ENCODE data around the gene FLRT1.

FLRT1 gene, protein sequence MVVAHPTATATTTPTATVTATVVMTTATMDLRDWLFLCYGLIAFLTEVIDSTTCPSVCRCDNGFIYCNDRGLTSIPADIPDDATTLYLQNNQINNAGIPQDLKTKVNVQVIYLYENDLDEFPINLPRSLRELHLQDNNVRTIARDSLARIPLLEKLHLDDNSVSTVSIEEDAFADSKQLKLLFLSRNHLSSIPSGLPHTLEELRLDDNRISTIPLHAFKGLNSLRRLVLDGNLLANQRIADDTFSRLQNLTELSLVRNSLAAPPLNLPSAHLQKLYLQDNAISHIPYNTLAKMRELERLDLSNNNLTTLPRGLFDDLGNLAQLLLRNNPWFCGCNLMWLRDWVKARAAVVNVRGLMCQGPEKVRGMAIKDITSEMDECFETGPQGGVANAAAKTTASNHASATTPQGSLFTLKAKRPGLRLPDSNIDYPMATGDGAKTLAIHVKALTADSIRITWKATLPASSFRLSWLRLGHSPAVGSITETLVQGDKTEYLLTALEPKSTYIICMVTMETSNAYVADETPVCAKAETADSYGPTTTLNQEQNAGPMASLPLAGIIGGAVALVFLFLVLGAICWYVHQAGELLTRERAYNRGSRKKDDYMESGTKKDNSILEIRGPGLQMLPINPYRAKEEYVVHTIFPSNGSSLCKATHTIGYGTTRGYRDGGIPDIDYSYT

GRCh38 chr11:64035576-64035975, at the start of gene FLRT1:
Gene FLRT1, plus strand, starts transcription at chr11:64035931. Its CDS starts 80,337 bp downstream, at chr11:64116268.
- DNase-seq (ENCODE audit: low read depth in 3 of 3), result no peak

- DNase-seq (ENCODE audit: low read depth in 3 of 3), result peak; percentile 79 to 86 (median 82)
These were observed 49.4 kb upstream of the FLRT1 start, which contains the start of gene OTUB1 for GRCh38 chr11:63986156-63986931. Gene OTUB1, plus strand, starts transcription at chr11:63986438. Its CDS starts 19 bp downstream, at chr11:63986457.

- DNase-seq (ENCODE audit: low read depth in 3 of 3), result no peak
These were observed 48.7 kb upstream of the FLRT1 start for GRCh38 chr11:63986932-63987513.

DNA sequence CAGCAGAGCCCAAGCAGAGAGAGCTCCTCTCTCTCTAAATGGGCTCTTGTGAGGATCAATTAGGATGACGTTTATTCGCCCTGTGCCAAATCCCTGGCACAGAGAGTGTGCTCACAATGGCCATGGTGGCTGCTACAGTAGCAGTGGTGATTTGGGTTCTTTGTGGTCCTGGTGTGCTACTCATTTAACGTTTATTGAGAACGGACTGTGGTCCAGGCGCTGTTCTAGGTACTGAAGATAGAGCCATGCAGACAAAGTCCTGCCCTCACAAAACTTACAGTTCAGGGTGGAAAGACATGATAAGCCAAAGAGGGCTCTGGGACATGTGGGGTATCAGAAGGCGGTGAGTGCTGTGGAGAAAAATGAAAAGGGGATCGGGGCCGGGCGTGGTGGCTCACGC, 44.2 kb upstream of the FLRT1 start:
- no peak for DNase-seq (ENCODE audit: low read depth in 3 of 3)

GRCh38 chr11:63993100-63993499, 42.6 kb upstream of the FLRT1 start:
- DNase-seq (ENCODE audit: low read depth in 3 of 3), result no peak

DNA sequence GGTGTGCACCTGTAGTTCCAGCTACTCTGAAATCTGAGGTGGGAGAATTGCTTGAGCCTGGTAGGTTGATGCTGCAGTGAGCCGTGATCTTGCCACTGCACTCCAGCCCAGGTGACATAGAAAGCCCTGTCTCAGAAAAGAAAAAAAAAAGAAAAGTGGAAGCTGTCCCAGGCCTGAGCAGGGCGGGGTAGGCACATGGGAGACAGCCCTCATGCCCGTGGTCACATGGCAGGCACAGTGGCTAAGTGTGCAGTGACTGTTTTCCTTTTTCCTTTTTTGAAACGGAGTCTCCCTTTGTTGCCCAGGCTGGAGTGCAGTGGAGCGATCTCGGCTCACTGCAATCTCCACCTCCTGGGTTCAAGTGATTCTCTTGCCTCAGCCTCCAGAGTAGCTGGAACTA, 41.7 kb upstream of the FLRT1 start:
- DNase-seq (ENCODE audit: low read depth in 3 of 3), result no peak

DNA sequence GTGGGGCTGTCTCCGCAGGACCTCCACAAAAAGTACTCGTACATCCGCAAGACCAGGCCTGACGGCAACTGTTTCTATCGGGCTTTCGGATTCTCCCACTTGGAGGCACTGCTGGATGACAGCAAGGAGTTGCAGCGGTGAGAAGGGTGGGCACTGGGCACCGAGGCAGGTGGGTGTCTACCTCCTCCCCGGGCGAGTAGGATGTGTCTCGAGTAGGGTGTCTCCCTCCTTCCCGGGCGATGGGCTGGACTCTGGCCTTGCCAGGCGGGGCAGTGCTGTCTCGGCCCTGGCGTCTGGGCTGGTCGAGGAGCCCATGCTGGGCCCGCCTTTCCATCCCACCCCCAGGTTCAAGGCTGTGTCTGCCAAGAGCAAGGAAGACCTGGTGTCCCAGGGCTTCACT, 39.2 kb upstream of the FLRT1 start:
- no peak for DNase-seq (ENCODE audit: low read depth in 3 of 3)

GRCh38 chr11:63997104-63997700, 38.5 kb upstream of the FLRT1 start:
- no peak for DNase-seq (ENCODE audit: low read depth in 3 of 3)

DNA sequence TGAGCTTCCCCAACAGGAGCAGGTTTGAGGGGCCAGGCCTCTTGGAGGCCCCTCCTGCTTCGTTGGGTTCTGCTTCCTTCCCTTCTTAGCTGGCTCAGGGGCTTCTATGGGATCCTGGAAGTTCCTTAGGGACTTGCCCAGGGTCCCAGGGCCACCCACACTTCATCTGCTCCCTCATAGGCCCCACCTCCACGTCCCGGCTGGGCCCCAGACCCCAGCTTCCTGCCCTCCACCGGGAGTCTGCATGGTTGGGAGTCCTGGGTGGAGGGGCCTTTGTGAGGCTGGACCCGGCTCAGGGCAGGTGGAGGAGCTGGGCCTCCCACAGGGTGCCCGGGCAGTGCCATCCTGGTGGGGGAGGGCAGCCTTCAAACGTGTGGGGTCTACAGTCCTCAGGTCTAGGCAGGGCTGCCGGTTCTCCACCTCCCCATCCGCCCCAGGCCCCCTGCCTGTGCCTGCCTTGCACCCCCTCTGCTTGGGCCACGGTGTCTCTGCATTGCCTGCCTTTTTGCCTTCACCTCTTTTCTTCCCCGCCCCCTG, 37.9 kb upstream of the FLRT1 start:
- no peak for DNase-seq (ENCODE audit: low read depth in 3 of 3)

- no peak for DNase-seq (ENCODE audit: low read depth in 3 of 3)
These were observed 37.0 kb upstream of the FLRT1 start for GRCh38 chr11:63998558-63999348.

GRCh38 chr11:63999349-64000025, 36.2 kb upstream of the FLRT1 start:
- peak in 2 of 3 donors; percentile 38 to 63 for DNase-seq (ENCODE audit: low read depth in 3 of 3)

- DNase-seq (ENCODE audit: low read depth in 3 of 3), result peak; percentile 38 to 64 (median 46)
These were observed 35.5 kb upstream of the FLRT1 start for GRCh38 chr11:64000026-64000739.

DNA sequence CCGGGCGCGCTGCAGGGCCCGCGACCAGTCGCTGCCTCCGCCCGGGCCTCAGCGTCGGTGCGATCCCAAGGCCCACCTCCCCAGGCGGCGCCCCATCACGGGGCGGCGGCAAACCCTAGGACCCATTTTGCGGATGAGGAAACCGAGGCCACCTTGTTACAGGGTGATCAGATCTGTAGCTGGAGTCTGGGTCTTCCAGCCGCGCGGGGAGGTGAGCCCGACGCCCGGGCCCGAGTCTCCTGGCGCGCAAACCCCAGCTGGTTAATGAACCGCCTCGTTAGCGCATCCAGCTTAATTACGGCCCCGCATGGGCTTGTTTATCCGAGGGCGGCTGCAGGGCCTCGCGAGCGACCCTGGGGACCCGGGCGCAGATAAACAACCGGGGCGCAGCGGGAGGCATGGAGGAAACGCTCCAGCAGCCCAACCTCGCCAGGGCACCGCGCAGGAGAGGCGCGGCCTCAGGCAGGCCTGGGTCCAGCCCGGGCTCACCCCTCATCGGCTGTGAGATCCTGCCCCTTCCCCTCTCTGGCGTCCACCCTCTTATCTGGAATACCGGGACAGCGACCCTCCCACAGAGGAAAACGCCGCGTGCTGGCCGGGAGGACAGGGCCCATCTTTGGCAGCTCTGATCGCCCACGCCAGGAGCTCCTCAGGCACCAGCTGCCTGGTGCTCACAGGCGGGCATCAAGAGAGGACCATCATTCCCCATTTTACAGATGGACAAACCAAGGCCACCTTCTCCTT, 34.8 kb upstream of the FLRT1 start:
- no peak for DNase-seq (ENCODE audit: low read depth in 3 of 3)

DNA sequence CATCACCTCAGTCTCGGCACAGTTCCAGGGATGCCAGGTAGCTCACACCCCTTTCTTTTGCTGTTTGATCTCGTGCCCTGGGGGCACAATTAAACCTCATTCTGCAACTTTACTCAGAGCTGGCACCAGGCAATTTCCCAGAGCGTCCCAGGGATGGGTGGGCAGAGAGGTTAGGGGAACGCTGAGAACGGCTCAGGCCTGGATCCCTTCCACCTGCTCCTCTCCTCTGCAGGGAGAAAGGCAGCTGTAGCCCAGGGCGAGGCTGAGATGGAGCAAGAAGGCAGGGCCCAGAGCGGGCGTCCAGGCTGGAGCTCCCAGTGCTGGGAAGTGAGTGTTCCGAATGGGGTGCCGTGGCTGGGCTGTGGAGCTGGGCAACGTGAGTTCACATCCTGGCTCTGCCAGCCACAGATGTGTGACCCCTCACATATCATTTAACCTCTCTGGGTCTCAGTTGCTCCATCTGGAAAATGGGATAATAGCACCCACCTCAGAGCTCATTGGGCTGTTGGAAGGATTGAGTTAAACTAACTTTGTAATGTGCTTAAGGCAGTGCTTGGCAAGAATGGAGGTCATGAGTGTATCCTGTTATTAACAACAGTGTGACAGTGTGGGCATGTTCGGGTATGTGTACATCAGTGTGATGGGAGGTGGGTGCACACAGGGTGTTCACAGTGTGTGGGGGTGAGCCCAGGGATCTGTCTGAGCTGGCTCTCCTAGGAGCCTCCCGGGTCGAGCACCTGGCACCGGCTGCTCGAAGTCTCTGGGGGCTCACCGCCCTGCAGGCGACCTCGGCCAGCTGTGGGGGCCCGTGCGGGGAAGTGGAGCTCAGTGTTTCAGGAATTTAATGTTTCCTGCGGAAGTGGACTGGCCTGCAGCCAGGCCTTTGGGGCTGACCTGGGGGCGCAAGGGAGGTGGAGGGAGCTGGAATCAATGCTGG, 34.0 kb upstream of the FLRT1 start:
- no peak for DNase-seq (ENCODE audit: low read depth in 3 of 3)

GRCh38 chr11:64003807-64004589, 31.7 kb upstream of the FLRT1 start:
- DNase-seq (ENCODE audit: low read depth in 3 of 3), result no peak

GRCh38 chr11:64004590-64004984, 31.1 kb upstream of the FLRT1 start:
- no peak for DNase-seq (ENCODE audit: low read depth in 3 of 3)

- no peak for DNase-seq (ENCODE audit: low read depth in 3 of 3)
These were observed 30.0 kb upstream of the FLRT1 start for GRCh38 chr11:64005691-64006090.

Data from stimulated activated CD4-positive, alpha-beta T cell treated with anti-CD3 and anti-CD28 coated beads, TNF-alpha, amount 100 ng/mL, for 48 hours (primary cell).